Ishikawa (cell line): ENCODE measurements around the gene HES3.

Experiments
- CEBPB ChIP-seq: IDR thresholded peaks from 2 replicates; pipeline ENCODE4 v1.6.1; 2012
- CREB1 ChIP-seq: IDR thresholded peaks from 2 replicates; pipeline ENCODE4 v1.6.1; 2012; ENCODE audit warnings: low read depth
- EGR1 ChIP-seq: IDR thresholded peaks from 2 replicates; pipeline ENCODE4 v1.6.1; 2012
- EP300 ChIP-seq: IDR thresholded peaks from 2 replicates; pipeline ENCODE4 v1.6.1; 2012; ENCODE audit warnings: borderline replicate concordance
- FOXM1 ChIP-seq: IDR thresholded peaks from 2 replicates; pipeline ENCODE4 v1.6.1; 2012; ENCODE audit warnings: low read depth, borderline replicate concordance
- NFIC ChIP-seq: IDR thresholded peaks from 2 replicates; pipeline ENCODE4 v1.6.1; 2012
- RAD21 ChIP-seq: IDR thresholded peaks from 2 replicates; pipeline ENCODE4 v1.6.1; 2012; ENCODE audit warnings: low read depth
- TAF1 ChIP-seq: IDR thresholded peaks from 2 replicates; pipeline ENCODE4 v1.6.1; 2012; ENCODE audit warnings: low read depth, mild to moderate bottlenecking
- TCF12 ChIP-seq: IDR thresholded peaks from 2 replicates; pipeline ENCODE4 v1.6.1; 2012; ENCODE audit warnings: low read depth
- TEAD4 ChIP-seq: IDR thresholded peaks from 2 replicates; pipeline ENCODE4 v1.6.1; 2012
- YY1 ChIP-seq: IDR thresholded peaks from 2 replicates; pipeline ENCODE4 v1.6.1; 2012; ENCODE audit warnings: low read depth
- ZBTB7A ChIP-seq: IDR thresholded peaks from 2 replicates; pipeline ENCODE4 v1.6.1; 2012; ENCODE audit warnings: low read depth
- TF ChIP-seq, protein P1 (sequence below): IDR thresholded peaks from 2 replicates; pipeline ENCODE4 v1.6.1; 2012
- TF ChIP-seq, protein P2 (sequence below): IDR thresholded peaks from 2 replicates; pipeline ENCODE4 v1.6.1; 2012
- TF ChIP-seq, protein P3 (sequence below): IDR thresholded peaks from 2 replicates; pipeline ENCODE4 v1.6.1; 2012; ENCODE audit warnings: low read depth, mild to moderate bottlenecking

Gene HES3

DNA sequence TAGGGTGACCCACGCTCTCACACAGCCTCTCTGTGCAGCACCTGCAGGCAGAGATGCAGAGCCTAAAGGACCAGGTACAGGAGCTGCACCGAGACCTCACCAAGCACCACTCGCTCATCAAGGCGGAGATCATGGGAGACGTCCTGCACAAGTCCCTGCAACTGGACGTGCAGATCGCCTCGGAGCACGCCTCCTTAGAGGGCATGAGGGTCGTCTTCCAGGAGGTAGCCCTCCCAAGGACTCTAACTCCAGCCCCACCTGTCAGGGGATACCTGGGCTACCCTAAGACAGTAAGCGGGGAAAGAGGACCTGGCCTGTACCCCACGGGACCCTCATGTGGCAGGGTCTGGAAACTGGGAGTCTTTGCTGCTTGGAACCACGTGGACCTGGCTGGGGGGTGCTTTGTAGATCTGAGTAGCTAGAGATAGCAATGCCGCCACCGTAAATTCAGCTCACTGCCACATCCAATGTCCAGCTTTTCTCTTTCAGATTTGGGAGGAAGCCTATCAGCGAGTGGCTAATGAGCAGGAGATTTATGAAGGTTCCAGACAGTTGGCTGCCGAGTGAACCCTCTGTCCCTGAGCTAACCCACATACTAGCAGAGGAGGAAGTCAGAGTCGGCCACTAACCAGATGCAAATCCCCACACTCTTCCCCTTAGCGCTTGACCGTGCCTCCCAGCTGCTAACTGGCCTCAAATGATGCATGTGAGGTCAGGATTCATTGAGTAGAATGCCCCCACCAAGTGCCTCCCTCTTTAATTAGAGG is 31.6 kb upstream of the HES3 start:
- TF ChIP-seq FOXM1 (no peak), TCF12 (no peak), TEAD4 (no peak), CEBPB (no peak), NFIC (no peak), YY1 (no peak), TAF1 (no peak), EP300 (no peak), ZBTB7A (no peak), CREB1 (no peak), RAD21 (no peak), EGR1 (no peak)
- TF ChIP-seq, protein P1, sequence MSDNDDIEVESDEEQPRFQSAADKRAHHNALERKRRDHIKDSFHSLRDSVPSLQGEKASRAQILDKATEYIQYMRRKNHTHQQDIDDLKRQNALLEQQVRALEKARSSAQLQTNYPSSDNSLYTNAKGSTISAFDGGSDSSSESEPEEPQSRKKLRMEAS = no peak
- TF ChIP-seq, protein P2, sequence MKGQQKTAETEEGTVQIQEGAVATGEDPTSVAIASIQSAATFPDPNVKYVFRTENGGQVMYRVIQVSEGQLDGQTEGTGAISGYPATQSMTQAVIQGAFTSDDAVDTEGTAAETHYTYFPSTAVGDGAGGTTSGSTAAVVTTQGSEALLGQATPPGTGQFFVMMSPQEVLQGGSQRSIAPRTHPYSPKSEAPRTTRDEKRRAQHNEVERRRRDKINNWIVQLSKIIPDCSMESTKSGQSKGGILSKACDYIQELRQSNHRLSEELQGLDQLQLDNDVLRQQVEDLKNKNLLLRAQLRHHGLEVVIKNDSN = no peak
- TF ChIP-seq, protein P3, sequence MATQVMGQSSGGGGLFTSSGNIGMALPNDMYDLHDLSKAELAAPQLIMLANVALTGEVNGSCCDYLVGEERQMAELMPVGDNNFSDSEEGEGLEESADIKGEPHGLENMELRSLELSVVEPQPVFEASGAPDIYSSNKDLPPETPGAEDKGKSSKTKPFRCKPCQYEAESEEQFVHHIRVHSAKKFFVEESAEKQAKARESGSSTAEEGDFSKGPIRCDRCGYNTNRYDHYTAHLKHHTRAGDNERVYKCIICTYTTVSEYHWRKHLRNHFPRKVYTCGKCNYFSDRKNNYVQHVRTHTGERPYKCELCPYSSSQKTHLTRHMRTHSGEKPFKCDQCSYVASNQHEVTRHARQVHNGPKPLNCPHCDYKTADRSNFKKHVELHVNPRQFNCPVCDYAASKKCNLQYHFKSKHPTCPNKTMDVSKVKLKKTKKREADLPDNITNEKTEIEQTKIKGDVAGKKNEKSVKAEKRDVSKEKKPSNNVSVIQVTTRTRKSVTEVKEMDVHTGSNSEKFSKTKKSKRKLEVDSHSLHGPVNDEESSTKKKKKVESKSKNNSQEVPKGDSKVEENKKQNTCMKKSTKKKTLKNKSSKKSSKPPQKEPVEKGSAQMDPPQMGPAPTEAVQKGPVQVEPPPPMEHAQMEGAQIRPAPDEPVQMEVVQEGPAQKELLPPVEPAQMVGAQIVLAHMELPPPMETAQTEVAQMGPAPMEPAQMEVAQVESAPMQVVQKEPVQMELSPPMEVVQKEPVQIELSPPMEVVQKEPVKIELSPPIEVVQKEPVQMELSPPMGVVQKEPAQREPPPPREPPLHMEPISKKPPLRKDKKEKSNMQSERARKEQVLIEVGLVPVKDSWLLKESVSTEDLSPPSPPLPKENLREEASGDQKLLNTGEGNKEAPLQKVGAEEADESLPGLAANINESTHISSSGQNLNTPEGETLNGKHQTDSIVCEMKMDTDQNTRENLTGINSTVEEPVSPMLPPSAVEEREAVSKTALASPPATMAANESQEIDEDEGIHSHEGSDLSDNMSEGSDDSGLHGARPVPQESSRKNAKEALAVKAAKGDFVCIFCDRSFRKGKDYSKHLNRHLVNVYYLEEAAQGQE = no peak

DNA sequence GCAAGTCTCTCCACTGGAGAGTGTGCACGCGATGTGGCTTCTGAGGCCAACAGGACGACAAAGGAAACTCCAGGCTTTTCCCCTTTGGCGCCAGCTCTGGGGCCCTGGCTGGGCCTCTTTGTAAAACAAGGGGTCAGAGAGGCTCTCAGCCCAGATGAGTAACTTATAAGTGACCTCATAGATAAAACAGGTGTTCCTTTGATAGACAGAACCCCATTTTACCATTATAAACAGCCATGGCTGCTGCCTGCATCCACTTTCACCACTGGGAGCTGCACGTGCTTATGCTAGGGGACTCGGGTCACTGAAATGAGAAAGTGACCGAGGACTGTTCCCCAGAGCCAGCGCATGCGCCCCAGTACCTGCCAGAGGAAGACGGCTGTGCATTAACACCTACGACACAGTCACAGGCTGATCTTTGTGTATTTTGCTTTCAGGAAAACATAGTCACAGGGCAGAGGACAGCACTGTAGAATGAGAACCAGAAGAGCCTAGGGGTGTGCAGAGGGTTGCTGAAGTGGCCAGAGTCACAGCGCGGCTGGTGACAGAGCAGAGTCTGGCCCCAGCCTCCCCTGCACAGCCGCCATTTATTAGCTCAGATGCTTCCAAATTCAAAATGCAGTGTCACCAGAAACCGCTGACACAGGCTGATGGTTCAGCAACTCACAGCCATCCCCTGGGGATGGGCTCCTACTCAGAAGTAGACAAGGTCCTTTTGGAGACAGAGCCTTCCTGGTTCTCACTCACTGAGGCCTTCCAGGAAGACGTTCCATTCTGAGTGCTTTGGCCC is 25.4 kb upstream of the HES3 start:
- no peak for TF ChIP-seq TCF12
- TF ChIP-seq YY1 = no peak
- TF ChIP-seq, protein P2 = no peak

DNA sequence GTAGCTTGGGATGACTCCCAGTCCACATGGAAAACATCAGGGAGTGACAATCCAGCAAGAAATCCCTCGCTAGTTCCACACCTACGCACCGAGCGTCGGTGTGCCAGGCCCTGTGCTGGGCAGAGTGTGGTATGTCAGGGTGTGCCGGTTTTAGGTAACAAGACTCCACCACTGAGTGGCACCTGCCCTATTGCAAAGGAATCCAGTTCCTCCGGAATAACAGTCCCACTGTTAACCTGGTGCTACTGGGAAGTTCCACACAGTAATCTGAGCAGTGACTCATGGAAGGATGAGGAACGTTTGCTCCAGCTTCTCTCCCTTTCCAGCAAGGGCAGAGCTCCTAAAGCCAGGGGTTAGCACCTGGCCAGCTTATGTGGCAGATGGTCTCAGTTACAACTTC is 23.7 kb upstream of the HES3 start:
- TF ChIP-seq FOXM1 = no peak; the same call in 1 of the 2 replicates
- TF ChIP-seq YY1 = no peak
- peak; percentile 56; the same call in 1 of the 2 replicates for TF ChIP-seq NFIC
- TF ChIP-seq CREB1 = no peak
- TF ChIP-seq, protein P2 = peak; percentile 41
- TF ChIP-seq ZBTB7A = no peak
- TF ChIP-seq EGR1 = peak; percentile 71
- peak; percentile 78 for TF ChIP-seq TCF12
- TF ChIP-seq RAD21 = no peak; the same call in 1 of the 2 replicates
- peak; percentile 90 for TF ChIP-seq TEAD4
- TF ChIP-seq, protein P1 = peak; percentile 85
- no peak for TF ChIP-seq TAF1
- peak; percentile 76; the same call in 1 of the 2 replicates for TF ChIP-seq EP300
- no peak for TF ChIP-seq CEBPB
- TF ChIP-seq, protein P3 = no peak

DNA sequence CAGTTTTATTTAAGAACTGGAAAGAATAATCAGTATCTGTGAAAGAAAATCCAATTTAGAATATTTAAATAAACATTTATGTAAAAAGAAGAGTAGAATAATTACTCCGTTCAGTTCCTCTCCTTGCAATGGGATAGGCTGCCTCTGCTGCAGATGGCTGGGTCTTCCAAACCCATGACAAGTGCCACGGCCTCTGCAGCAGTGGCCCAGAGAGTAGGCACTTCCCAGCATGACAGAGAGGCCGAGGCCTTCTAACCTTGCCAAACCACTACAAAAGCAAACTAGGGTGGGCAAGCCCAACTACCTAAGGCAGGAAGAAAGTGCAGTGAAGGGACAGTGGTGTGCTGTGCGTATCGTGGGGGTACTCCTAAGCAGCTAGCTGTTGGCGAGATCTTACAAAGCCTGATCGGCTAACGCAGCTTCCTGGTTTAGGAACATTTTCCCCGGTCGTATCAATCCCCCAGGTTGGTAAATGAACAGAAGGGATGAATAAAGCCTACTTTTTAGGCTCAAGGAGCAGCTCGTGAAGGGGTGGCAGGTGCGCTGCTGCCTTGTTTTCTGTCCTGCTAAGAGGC is 22.7 kb upstream of the HES3 start:
- TF ChIP-seq CEBPB = no peak
- no peak for TF ChIP-seq ZBTB7A
- TF ChIP-seq TAF1 = no peak
- TF ChIP-seq, protein P2 = no peak
- TF ChIP-seq FOXM1 = no peak
- TF ChIP-seq RAD21 = no peak
- no peak for TF ChIP-seq EGR1
